Small intestine (tissue), 7 donors: ENCODE results near the gene DPYSL5. TPM values are rescaled to one million over a fixed set of nuclear protein-coding genes. Genes with fewer than 3 reads are reported as not detected.

ENCODE experiments used
- DNase-seq, 2 donors: peaks; one replicate each; pipeline versions ENCODE4 v3.0.0 to v3.0.0-alpha.2; 2013
- FAIRE-seq: peaks from 2 replicates; lab custom pipeline; 2012; peaks lifted over from hg19 to GRCh38; lab: Jason Lieb, UNC
- H3K27ac ChIP-seq, 3 donors: one replicate each; pipeline ENCODE4 v1.5.1; 2013; ENCODE audit warnings: low read length in 2 of 3, mild to moderate bottlenecking in 2 of 3, control low read depth in 1 of 3, inconsistent platforms in 1 of 3, low read depth in 1 of 3, moderate library complexity in 1 of 3
- H3K27me3 ChIP-seq, 3 donors: one replicate each; pipeline ENCODE4 v1.6.1; 2013; ENCODE audit warnings: low read length in 3 of 3, inconsistent platforms in 1 of 3; ENCODE audit not compliant: control insufficient read depth in 3 of 3, insufficient read depth in 3 of 3
- H3K36me3 ChIP-seq, 3 donors: one replicate each; pipeline ENCODE4 v1.6.1; 2013; ENCODE audit warnings: low read length in 3 of 3, inconsistent platforms in 1 of 3, low read depth in 1 of 3, mild to moderate bottlenecking in 1 of 3, moderate library complexity in 1 of 3; ENCODE audit not compliant: control insufficient read depth in 3 of 3, insufficient read depth in 2 of 3
- H3K4me1 ChIP-seq, 3 donors: one replicate each; pipeline ENCODE4 v1.6.1; 2013; ENCODE audit warnings: low read length in 2 of 3, inconsistent platforms in 1 of 3, low read depth in 1 of 3, mild to moderate bottlenecking in 1 of 3, moderate library complexity in 1 of 3; ENCODE audit not compliant: control insufficient read depth in 3 of 3, insufficient read depth in 2 of 3
- H3K4me3 ChIP-seq, 3 donors: one replicate each; pipeline ENCODE4 v1.5.1; 2013; ENCODE audit warnings: low read length in 3 of 3, control low read depth in 1 of 3, inconsistent platforms in 1 of 3, low read depth in 1 of 3, mild to moderate bottlenecking in 1 of 3, moderate library complexity in 1 of 3
- H3K9me3 ChIP-seq, 2 donors: one replicate each; pipeline ENCODE4 v1.6.1; 2013; ENCODE audit warnings: low read depth in 1 of 2, low read length in 1 of 2; ENCODE audit not compliant: control insufficient read depth in 2 of 2, insufficient read depth in 1 of 2
- WGBS, 3 donors: extraction: QIAGEN DNeasy Blood & Tissue Kit; methylation state at CpG; one replicate each; pipeline ENCODE4 v1.1.7; 2013; 5-methylcytosine and 5-hydroxymethylcytosine counted together
- polyA plus RNA-seq, 4 donors: library from polyadenylated mRNA; stranded (reverse) in 3 of 4; unstranded in 1 of 4; fragments of 200-250 nt in 3 of 4; fragments of 120-200 nt in 1 of 4; gene quantifications; one replicate each; pipeline versions ENCODE4 v1.2.1 to v1.2.3, GENCODE V29; 2013
- donor health status: healthy with polysubstance abuse.
- donor health status: control.
- donor health status: control.
- donor health status: Bipolar disorder and iron deficiency.
- donor health status: healthy.

DPYSL5 gene
- polyA plus RNA-seq, 4 donors, result 0.27 to 1.2 (median 0.50) TPM; not detected in 1

- H3K9me3 ChIP-seq, result no peaks in the 10 kb centered on the region
- H3K27ac ChIP-seq, result peak overlapping the region in 1 of 3 donors; percentile 47
- H3K36me3 ChIP-seq, result no peaks in the 10 kb centered on the region
- DNase-seq (peak in 1 of 2 donors; percentile 19), FAIRE-seq (no peak)
- WGBS, 3 donors, result 19 to 44% (median 42%) methylated on average over 23 to 34 of the region's 34 CpGs
- peaks cover 0 to 20% (median 0%) of the 10 kb centered on the region in 3 donors for H3K27me3 ChIP-seq
- H3K4me3 ChIP-seq, result peak overlapping the region; percentile 62 to 69 (median 62)
- peaks cover 0 to 15% (median 0%) of the 10 kb centered on the region in 3 donors for H3K4me1 ChIP-seq
Measured at GRCh38 chr2:26970928-26971627, 123.1 kb downstream of the DPYSL5 start.

GRCh38 chr2:26971911-26972786 is 124.2 kb downstream of the DPYSL5 start:
- 67 to 77% (median 72%) methylated on average over 9 of the region's 9 CpGs for WGBS, 3 donors
- H3K36me3 ChIP-seq, result no peaks in the 10 kb centered on the region
- FAIRE-seq, result no peak
- H3K4me1 ChIP-seq, result peaks cover 0 to 15% (median 0%) of the 10 kb centered on the region in 3 donors
- no peaks in the 10 kb centered on the region for H3K9me3 ChIP-seq
- DNase-seq, result no peak
- H3K4me3 ChIP-seq, result no peak overlapping the region
- H3K27ac ChIP-seq, result no peak overlapping the region
- peaks cover 0 to 20% (median 0%) of the 10 kb centered on the region in 3 donors for H3K27me3 ChIP-seq

DNA sequence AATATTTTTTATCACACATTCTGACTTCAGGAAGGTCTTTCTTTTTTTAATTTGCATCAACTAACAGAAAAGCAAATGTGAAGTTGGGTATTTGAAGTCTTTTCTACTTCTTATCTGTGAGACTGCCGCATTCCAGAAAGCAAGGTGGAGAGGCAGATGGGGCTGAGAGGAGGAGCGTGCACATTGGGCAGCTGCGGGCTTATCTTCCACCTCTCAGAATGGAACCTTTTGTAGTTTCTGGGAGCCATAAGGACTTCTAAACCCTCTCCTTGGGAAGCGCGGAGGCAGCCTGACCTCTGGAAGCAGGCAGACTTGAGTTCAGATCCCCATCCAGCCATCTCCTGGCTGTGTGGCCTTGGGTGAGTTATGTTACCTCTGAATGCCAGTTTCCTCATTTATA is 126.4 kb downstream of the DPYSL5 start:
- Histone ChIP-seq H3K27ac (no peak overlapping the region), H3K4me1 (peaks cover 0 to 14% (median 0%) of the 10 kb centered on the region in 3 donors), H3K27me3 (peaks cover 0 to 12% (median 0%) of the 10 kb centered on the region in 3 donors), H3K36me3 (no peaks in the 10 kb centered on the region), H3K4me3 (no peak overlapping the region), H3K9me3 (no peaks in the 10 kb centered on the region)
- FAIRE-seq (no peak), DNase-seq (no peak)
- 46 to 74% (median 57%) methylated on average over 5 of the region's 5 CpGs for WGBS, 3 donors

GRCh38 chr2:26975102-26975501 is 127.2 kb downstream of the DPYSL5 start:
- Histone ChIP-seq H3K4me1 (peaks cover 0 to 10% (median 0%) of the 10 kb centered on the region in 3 donors), H3K36me3 (no peaks in the 10 kb centered on the region), H3K27ac (no peak overlapping the region), H3K9me3 (no peaks in the 10 kb centered on the region), H3K4me3 (no peak overlapping the region), H3K27me3 (peaks cover 0 to 9% (median 0%) of the 10 kb centered on the region in 3 donors)
- no peak for FAIRE-seq
- no peak for DNase-seq
- WGBS, 3 donors, result 53 to 87% (median 57%) methylated on average over 2 of the region's 2 CpGs

DNA sequence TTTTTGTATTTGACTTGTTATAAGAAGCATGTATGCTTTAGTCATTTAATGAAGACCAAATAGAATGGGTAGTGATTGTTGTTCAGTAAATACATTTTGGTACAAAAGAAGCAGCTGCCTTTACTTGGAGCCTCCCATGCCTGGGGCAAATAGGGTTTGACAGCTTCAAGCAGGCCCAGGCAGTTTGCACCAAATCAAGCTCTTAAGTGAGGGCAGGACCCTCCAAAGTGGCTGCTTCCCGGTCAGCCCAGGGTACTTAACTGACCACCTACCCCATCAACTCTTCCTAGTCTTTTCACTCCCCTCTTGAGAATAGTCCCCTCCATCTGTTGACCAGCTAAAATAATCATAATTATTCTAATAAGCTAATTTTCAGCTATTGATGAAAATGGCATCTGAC is 127.7 kb downstream of the DPYSL5 start:
- Histone ChIP-seq H3K4me3 (no peak overlapping the region), H3K36me3 (no peaks in the 10 kb centered on the region), H3K27ac (no peak overlapping the region), H3K4me1 (peaks cover 0 to 8% (median 0%) of the 10 kb centered on the region in 3 donors), H3K27me3 (peaks cover 0 to 7% (median 0%) of the 10 kb centered on the region in 3 donors), H3K9me3 (no peaks in the 10 kb centered on the region)
- FAIRE-seq, result no peak
- no peak for DNase-seq
- 73 to 80% (median 80%) methylated on average over 1 of the region's 1 CpG for WGBS, 3 donors

DNA sequence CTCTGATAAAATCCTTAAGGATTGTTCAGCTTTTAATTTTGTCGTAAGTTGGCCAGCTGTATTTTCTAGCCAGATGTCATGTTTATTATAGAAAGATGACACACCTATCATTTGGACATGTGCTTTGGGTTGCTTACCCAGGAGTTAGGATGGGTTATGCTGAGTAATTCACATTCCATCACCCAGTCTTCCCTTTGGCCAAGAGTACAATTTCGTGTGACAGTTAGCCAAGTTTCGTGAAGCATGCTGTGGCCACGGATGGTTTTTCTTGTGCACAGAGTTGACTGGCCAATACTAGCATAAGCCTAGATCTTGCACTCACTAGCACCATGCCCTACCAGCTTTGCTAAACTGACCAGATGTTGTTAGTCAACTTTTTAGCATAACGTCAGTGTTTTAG is 128.3 kb downstream of the DPYSL5 start:
- H3K4me1 ChIP-seq, result peaks cover 0 to 8% (median 0%) of the 10 kb centered on the region in 3 donors
- no peaks in the 10 kb centered on the region for H3K9me3 ChIP-seq
- FAIRE-seq (no peak), DNase-seq (no peak)
- H3K36me3 ChIP-seq, result no peaks in the 10 kb centered on the region
- H3K27me3 ChIP-seq, result peaks cover 0 to 6% (median 0%) of the 10 kb centered on the region in 3 donors
- 74 to 90% (median 83%) methylated on average over 5 of the region's 5 CpGs for WGBS, 3 donors
- no peak overlapping the region for H3K4me3 ChIP-seq
- H3K27ac ChIP-seq, result no peak overlapping the region

DNA sequence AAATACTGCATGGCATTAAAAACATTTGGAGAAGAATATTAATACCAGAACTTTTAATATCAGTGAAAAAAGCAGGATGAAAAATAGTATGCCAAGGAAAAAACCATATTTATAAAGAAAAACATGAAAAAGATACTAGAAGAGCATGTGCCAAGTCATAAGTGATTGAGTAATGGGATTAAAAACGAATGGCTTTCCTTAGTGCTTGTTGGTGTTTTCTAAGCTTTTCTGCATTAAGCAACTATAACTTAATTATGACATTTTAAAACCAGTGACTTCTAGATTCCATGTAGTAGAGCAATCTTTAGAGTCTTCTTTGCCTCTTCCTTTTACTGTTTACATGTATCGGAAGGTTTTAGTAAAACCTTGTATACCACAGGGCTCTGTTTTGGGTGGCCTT is 129.1 kb downstream of the DPYSL5 start:
- no peaks in the 10 kb centered on the region for H3K36me3 ChIP-seq
- no peak overlapping the region for H3K4me3 ChIP-seq
- no peak for FAIRE-seq
- WGBS, 3 donors, result 81 to 93% (median 86%) methylated on average over 2 of the region's 2 CpGs
- peaks cover 0 to 13% (median 2%) of the 10 kb centered on the region in 3 donors for H3K4me1 ChIP-seq
- H3K27ac ChIP-seq, result no peak overlapping the region
- peaks cover 0 to 3% (median 0%) of the 10 kb centered on the region in 3 donors for H3K27me3 ChIP-seq
- H3K9me3 ChIP-seq, result no peaks in the 10 kb centered on the region
- no peak for DNase-seq

- H3K9me3 ChIP-seq, result no peaks in the 10 kb centered on the region
- peak overlapping the region in 1 of 3 donors; percentile 24 for H3K27ac ChIP-seq
- 12 to 58% (median 29%) methylated on average over 4 of the region's 4 CpGs for WGBS, 3 donors
- no peak for FAIRE-seq
- peaks cover 0 to 3% (median 0%) of the 10 kb centered on the region in 3 donors for H3K27me3 ChIP-seq
- peak; percentile 68 to 76 for DNase-seq
- H3K36me3 ChIP-seq, result no peaks in the 10 kb centered on the region
- no peak overlapping the region for H3K4me3 ChIP-seq
- H3K4me1 ChIP-seq, result peaks cover 0 to 16% (median 4%) of the 10 kb centered on the region in 3 donors
Measured at GRCh38 chr2:26978061-26978596, 130.2 kb downstream of the DPYSL5 start.
